HG03457 (cell line): ENCODE measurements around the gene SPEF2.

ENCODE experiments used
- ATAC-seq: cut with Tn5 transposase; IDR thresholded peaks from one replicate; pipeline ENCODE4 v1.9.1; 2021; ENCODE audit warnings: moderate number of reproducible peaks; ENCODE audit not compliant: unreplicated experiment

The SPEF2 gene

GRCh38 chr5:35717718-35718117 lies 100.1 kb downstream of the SPEF2 start:
- ATAC-seq = no peak

- ATAC-seq = no peak
These were observed 118.1 kb downstream of the SPEF2 start for GRCh38 chr5:35735718-35736117.

- no peak for ATAC-seq
These were observed 118.6 kb downstream of the SPEF2 start for GRCh38 chr5:35736280-35736679.

GRCh38 chr5:35741126-35741716 lies 123.6 kb downstream of the SPEF2 start:
- no peak for ATAC-seq

GRCh38 chr5:35741971-35742370 lies 124.3 kb downstream of the SPEF2 start:
- no peak for ATAC-seq

- ATAC-seq = no peak
These were observed 126.0 kb downstream of the SPEF2 start for GRCh38 chr5:35743644-35744043.

- ATAC-seq = no peak
These were observed 127.5 kb downstream of the SPEF2 start for GRCh38 chr5:35745193-35745592.

GRCh38 chr5:35745660-35746059 lies 128.0 kb downstream of the SPEF2 start:
- ATAC-seq = no peak

GRCh38 chr5:35752012-35752411 lies 134.3 kb downstream of the SPEF2 start:
- no peak for ATAC-seq

- ATAC-seq = no peak
These were observed 135.8 kb downstream of the SPEF2 start for GRCh38 chr5:35753500-35753899.

- no peak for ATAC-seq
These were observed 136.8 kb downstream of the SPEF2 start for GRCh38 chr5:35754481-35754880.

GRCh38 chr5:35755966-35756365 lies 138.3 kb downstream of the SPEF2 start:
- no peak for ATAC-seq

GRCh38 chr5:35758151-35758724 lies 140.6 kb downstream of the SPEF2 start:
- no peak for ATAC-seq

GRCh38 chr5:35761541-35761940 lies 143.9 kb downstream of the SPEF2 start:
- ATAC-seq = no peak

- no peak for ATAC-seq
These were observed 144.7 kb downstream of the SPEF2 start for GRCh38 chr5:35762368-35762767.

- ATAC-seq = no peak
These were observed 148.3 kb downstream of the SPEF2 start for GRCh38 chr5:35765921-35766320.

GRCh38 chr5:35771300-35771699 lies 153.6 kb downstream of the SPEF2 start:
- ATAC-seq = no peak

- ATAC-seq = no peak
These were observed 154.2 kb downstream of the SPEF2 start for GRCh38 chr5:35771839-35772238.

GRCh38 chr5:35773967-35774366 lies 156.3 kb downstream of the SPEF2 start:
- no peak for ATAC-seq

GRCh38 chr5:35776757-35777156 lies 159.1 kb downstream of the SPEF2 start:
- ATAC-seq = no peak

GRCh38 chr5:35777358-35778087 lies 159.9 kb downstream of the SPEF2 start:
- ATAC-seq = no peak

- ATAC-seq = no peak
These were observed 160.7 kb downstream of the SPEF2 start for GRCh38 chr5:35778259-35778769.
